Left lobe of liver (tissue), 2 donors: ENCODE data around the gene PCDHA2. TPM values are rescaled to one million over a fixed set of nuclear protein-coding genes. Genes with fewer than 3 reads are reported as not detected.
"Not testable (repeated sequence)": the region's sequence is repeated elsewhere in the genome, so short reads cannot be mapped to it uniquely, and the experiment has no call there.

Experiments used
- ATAC-seq: fragments of 200-7000 bp; cut with Tn5 transposase; one replicate; pipeline ENCODE4 v1.9.1; 2020; ENCODE audit warnings: mild to moderate bottlenecking, moderate library complexity
- DNase-seq: peaks from one replicate; pipeline ENCODE4 v3.0.0-alpha.2; 2020; ENCODE audit warnings: low spot score
- total RNA-seq: library from RNA; stranded (reverse); gene quantifications from one replicate; pipeline ENCODE4 v1.2.1, GENCODE V29; 2021
- donor health status: DM: no; HTN: no; CAD: no; lungs with moderate emphysema.
- donor health status: DM: no; HTN: yes; CAD: no.

PCDHA2 gene
- not detected for total RNA-seq

- DNase-seq, result no peak
- no peak for ATAC-seq
Measured at GRCh38 chr5:140794595-140795258, at the start of gene PCDHA2. Gene PCDHA2, plus strand, starts transcription at chr5:140794852.

- DNase-seq, result no peak
- no peak for ATAC-seq
Measured at GRCh38 chr5:140753561-140753960, 41.1 kb upstream of the PCDHA2 start.

- ATAC-seq, result no peak
Measured at GRCh38 chr5:140764177-140764973, 30.3 kb upstream of the PCDHA2 start.

DNA sequence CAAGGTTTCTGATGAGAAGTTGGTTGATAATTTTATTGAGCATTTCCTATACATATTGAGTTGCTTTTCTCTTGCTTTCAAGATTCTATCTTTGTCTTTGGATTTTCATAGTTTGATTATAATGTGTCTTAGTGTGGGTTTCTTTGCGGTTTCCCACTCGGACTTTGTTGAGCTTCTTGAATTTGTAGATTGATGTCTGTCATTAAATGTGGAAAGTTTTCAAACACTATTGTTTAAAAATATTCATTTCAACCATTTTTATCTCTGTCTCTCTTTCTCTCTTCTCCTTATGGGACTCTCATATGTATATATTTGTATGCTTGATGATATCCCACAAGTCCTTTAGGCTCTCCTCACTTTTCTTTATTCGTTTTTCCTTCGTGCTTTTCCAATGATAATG lies 27.2 kb upstream of the PCDHA2 start:
- no peak for ATAC-seq
- no peak for DNase-seq

More at GRCh38 chr5:140764177-140764973, 30.3 kb upstream of the PCDHA2 start:
- no peak for DNase-seq

- no peak for DNase-seq
- no peak for ATAC-seq
Measured at GRCh38 chr5:140780512-140780911, 14.1 kb upstream of the PCDHA2 start.

DNA sequence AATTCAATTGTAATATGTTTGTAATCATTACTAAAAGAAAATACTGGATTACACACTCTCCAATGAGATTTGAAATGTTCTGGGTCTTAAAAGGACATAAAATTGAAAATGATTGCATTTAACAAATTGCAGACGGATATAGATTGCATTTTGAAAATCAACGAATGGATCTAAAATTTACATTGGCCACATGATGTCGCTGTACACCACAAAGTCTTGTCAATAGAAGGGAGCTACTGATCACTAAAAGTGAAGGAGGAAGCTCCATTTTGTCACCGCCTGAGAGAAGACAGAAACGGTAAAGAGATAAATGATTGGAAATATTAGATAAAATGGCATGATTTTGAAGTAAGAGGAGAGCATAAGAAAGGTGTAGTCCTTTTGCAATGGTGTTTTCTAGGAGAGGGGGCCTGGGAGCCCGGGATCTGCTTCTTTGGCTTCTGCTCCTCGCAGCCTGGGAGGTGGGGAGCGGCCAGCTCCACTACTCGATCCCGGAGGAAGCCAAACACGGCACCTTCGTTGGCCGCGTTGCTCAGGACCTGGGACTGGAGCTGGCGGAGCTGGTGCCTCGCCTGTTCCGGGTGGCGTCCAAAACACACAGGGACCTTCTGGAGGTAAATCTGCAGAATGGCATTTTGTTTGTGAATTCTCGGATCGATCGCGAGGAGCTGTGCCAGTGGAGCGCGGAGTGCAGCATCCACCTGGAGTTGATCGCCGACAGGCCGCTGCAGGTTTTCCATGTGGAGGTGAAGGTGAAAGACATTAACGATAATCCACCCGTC lies 8.6 kb upstream of the PCDHA2 start, which contains the start of gene PCDHA1:
Gene PCDHA1 (plus strand): TSS at position 236 of the 782 bp plus-strand sequence.
- DNase-seq (no peak), ATAC-seq (no peak)

DNA sequence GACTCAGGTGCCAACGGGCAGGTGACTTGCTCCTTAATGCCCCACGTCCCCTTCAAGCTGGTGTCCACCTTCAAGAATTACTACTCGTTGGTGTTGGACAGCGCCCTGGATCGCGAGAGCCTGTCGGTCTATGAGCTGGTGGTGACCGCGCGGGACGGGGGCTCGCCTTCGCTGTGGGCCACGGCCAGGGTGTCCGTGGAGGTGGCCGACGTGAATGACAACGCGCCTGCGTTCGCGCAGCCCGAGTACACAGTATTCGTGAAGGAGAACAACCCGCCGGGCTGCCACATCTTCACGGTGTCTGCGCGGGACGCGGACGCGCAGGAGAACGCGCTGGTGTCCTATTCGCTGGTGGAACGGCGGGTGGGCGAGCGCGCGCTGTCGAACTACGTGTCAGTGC lies 7.2 kb upstream of the PCDHA2 start:
- not testable (repeated sequence) for ATAC-seq, DNase-seq

- DNase-seq, ATAC-seq: not testable (repeated sequence)
Measured at GRCh38 chr5:140787849-140788504, 6.7 kb upstream of the PCDHA2 start.

DNA sequence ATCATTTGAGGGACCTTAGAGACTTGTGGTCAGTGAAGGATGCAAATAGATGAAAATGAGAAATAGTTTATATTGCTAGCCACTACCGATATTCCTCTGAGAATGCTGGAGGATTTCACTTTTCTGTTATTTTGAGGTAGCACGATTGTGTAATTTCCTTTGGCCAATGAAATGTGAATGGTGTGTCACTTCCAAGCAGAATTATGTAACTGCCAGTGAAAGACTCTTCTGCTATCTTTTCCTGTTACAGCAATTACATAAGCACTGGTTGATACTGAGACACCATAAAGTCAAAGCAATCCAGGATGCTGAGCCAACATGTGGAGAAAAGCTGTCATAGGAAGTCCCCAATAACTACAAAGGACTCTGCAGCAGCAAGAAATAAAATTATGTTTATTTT lies 3.6 kb upstream of the PCDHA2 start:
- no peak for DNase-seq

DNA sequence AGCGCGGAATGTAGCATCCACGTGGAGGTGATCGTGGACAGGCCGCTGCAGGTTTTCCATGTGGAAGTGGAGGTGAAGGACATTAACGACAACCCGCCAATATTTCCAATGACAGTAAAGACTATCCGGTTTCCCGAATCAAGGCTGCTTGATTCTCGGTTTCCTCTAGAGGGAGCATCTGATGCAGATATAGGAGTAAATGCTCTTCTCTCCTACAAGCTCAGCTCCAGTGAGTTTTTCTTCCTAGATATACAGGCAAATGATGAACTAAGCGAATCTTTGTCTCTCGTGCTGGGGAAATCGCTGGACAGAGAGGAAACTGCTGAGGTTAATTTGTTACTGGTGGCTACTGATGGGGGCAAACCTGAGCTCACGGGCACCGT lies 598 bp downstream of the PCDHA2 start:
- ATAC-seq, result no peak
- no peak for DNase-seq

More for the DNA sequence above, 3.6 kb upstream of the PCDHA2 start:
- no peak for ATAC-seq

GRCh38 chr5:140796072-140796717 lies 1.5 kb downstream of the PCDHA2 start:
- DNase-seq, ATAC-seq: not testable (repeated sequence)

GRCh38 chr5:140796718-140797095 lies 2.1 kb downstream of the PCDHA2 start:
- DNase-seq, result no peak
- no peak for ATAC-seq

DNA sequence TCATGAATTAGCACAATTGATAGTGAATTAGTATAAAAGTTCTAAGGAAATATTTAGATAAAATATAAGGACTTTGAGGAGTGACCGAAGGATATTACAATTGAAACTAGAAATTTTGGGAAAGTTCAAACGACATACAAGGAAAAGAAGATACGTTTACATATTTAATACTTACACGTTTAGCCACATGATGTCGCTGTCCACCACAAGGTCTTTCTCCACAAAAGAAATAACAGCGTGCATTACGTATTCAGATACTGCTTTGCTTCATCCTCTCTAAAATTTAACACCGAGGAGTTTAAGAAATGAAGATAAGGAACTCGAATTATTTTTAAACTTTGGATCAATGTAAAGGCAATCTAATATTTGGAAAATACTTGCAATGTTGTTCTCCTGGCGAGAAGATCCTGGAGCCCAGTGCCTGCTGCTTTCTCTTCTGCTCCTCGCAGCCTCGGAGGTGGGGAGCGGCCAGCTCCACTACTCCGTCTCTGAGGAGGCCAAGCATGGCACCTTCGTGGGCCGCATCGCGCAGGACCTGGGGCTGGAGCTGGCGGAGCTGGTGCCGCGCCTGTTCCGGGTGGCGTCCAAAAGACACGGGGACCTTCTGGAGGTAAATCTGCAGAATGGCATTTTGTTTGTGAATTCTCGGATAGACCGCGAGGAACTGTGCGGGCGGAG lies 6.3 kb downstream of the PCDHA2 start, which contains the start of gene PCDHA3:
Gene PCDHA3 (plus strand): TSS at position 242 of the 678 bp plus-strand sequence.
- no peak for ATAC-seq

GRCh38 chr5:140801494-140801841 lies 6.8 kb downstream of the PCDHA2 start:
- ATAC-seq, result no peak
- DNase-seq, result no peak

More for the DNA sequence above, 6.3 kb downstream of the PCDHA2 start, which contains the start of gene PCDHA3:
- DNase-seq, result no peak

DNA sequence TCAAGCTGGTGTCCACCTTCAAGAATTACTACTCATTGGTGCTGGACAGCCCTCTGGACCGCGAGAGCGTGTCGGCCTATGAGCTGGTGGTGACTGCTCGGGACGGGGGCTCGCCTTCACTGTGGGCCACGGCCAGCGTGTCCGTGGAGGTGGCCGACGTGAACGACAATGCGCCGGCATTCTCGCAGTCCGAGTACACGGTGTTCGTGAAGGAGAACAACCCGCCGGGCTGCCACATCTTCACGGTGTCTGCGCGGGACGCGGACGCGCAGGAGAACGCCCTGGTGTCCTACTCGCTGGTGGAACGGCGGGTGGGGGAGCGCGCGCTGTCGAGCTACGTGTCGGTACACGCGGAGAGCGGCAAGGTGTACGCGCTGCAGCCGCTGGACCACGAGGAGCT lies 7.7 kb downstream of the PCDHA2 start:
- not testable (repeated sequence) for ATAC-seq, DNase-seq

DNA sequence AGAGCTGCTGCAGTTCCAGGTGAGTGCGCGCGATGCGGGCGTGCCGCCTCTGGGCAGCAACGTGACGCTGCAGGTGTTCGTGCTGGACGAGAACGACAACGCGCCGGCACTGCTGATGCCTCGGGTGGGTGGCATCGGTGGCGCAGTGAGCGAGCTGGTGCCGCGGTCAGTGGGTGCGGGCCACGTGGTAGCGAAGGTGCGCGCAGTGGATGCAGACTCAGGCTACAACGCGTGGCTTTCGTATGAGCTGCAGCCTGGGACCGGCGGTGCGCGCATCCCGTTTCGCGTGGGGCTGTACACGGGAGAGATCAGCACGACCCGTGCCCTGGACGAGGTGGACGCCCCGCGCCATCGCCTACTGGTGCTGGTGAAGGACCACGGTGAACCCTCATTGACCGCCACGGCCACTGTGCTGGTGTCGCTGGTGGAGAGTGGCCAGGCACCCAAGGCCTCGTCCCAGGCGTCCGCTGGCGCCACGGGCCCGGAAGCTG lies 8.2 kb downstream of the PCDHA2 start:
- no peak for ATAC-seq

GRCh38 chr5:140806834-140807775 lies 12.5 kb downstream of the PCDHA2 start, which contains the start of gene PCDHA4:
Gene PCDHA4, plus strand, starts transcription at chr5:140807068.
- DNase-seq (no peak), ATAC-seq (no peak)

More for the DNA sequence above, 8.2 kb downstream of the PCDHA2 start:
- DNase-seq, result no peak

GRCh38 chr5:140808241-140808888 lies 13.7 kb downstream of the PCDHA2 start:
- not testable (repeated sequence) for ATAC-seq, DNase-seq
